ENCODE data around the gene TEKTIP1. TPM values are rescaled to one million over a fixed set of nuclear protein-coding genes. Genes with fewer than 3 reads are reported as not detected.

TEKTIP1 gene
- total RNA-seq, 1 donor from 2014 or later: not detected

- no peak for TF ChIP-seq CTCF (conservative IDR thresholded peaks at IDR 0.05; ENCODE audit: low read depth, low read length)
- H3K4me3 ChIP-seq (ENCODE audit: low read depth, low read length): no peak overlapping the region
- no peak for DNase-seq (ENCODE audit: low read depth)
These were observed 18.5 kb upstream of the TEKTIP1 start for GRCh38 chr19:3520166-3521103.

- H3K4me3 ChIP-seq (ENCODE audit: low read depth, low read length): no peak overlapping the region
- TF ChIP-seq CTCF (conservative IDR thresholded peaks at IDR 0.05; ENCODE audit: low read depth, low read length): no peak
- DNase-seq (ENCODE audit: low read depth): no peak
These were observed 17.9 kb upstream of the TEKTIP1 start for GRCh38 chr19:3521104-3521445.

DNA sequence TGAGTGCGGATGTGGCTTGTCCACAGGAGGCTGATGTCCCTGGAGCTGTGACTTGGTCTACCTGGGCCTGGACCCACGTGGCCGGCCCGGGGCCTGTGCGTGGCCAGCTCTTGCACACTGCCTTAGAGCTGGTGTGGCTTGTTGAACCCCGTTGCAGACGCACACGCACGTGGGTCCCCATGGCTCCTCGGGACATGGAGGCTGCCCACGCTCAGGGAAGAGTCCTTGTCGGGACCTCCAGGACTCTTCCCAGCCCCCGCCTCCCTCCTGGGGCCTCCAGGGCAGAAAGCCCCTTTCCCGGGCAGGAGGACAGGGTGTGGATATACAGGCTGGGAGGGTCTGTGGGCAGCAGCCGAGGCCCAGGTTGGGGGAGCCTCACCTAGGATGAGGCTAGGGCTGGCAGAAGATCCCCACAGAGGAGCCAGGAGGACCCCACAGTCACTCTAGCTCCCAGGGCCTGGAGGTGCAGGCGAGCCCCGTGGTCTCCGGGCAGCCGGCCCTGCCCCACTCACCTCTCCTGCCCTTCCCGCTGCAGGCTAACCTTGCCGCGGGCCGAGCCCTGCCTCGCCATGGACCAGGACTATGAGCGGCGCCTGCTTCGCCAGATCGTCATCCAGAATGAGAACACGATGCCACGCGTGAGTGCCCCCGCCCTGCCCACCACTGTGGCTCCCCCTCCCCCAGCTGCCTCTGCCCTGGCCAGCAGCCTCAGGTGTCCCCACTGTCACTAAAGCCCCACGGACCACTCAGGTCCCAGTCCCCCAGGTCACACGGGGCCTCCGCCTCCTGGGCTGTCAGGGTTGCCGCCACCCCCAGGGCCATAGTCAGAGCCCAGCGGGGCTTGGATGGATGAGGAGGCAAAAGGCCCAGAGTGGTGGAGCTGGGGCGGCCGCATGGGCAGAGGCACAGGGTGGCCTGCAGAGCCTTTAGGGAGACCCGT lies 16.3 kb upstream of the TEKTIP1 start:
- TF ChIP-seq CTCF (conservative IDR thresholded peaks at IDR 0.05; ENCODE audit: low read depth, low read length): no peak
- DNase-seq (ENCODE audit: low read depth): no peak
- no peak overlapping the region for H3K4me3 ChIP-seq (ENCODE audit: low read depth, low read length)

DNA sequence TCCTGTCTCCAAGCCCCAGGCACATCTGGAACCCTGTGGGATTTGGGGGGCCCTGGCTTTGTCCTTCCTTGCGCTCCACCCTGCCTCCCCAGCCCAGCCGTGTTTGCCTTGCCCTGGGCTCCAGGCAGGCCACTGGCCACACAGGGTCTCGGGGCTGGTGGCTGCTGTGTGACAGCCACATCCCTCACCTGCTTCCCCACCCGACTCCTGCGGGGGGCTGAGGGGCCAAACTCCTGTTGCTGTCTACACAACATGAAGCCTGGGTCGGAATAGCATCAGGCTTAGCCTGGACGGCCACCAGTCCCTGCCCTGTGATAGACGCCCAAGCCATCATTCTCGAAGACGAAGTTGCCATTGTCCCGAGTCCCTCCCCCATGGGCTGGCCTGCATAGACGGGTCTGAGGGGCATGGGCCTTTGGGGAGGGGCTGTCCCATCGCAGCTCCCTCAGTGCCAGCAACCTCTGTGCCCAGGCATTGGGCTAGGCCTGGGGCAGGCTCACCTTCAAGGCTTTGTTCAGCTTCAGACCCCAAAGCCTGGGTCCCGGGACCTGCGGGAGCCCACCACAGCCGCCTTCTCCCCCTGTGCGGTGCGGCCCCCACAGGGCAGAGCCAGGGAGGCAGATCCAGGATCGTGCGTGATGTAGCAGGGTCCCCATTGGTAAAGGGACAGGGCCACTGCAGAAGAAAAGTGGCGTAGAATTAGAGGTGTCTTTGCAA lies 15.5 kb upstream of the TEKTIP1 start:
- no peak overlapping the region for H3K4me3 ChIP-seq (ENCODE audit: low read depth, low read length)
- DNase-seq (ENCODE audit: low read depth): no peak
- no peak for TF ChIP-seq CTCF (conservative IDR thresholded peaks at IDR 0.05; ENCODE audit: low read depth, low read length)

DNA sequence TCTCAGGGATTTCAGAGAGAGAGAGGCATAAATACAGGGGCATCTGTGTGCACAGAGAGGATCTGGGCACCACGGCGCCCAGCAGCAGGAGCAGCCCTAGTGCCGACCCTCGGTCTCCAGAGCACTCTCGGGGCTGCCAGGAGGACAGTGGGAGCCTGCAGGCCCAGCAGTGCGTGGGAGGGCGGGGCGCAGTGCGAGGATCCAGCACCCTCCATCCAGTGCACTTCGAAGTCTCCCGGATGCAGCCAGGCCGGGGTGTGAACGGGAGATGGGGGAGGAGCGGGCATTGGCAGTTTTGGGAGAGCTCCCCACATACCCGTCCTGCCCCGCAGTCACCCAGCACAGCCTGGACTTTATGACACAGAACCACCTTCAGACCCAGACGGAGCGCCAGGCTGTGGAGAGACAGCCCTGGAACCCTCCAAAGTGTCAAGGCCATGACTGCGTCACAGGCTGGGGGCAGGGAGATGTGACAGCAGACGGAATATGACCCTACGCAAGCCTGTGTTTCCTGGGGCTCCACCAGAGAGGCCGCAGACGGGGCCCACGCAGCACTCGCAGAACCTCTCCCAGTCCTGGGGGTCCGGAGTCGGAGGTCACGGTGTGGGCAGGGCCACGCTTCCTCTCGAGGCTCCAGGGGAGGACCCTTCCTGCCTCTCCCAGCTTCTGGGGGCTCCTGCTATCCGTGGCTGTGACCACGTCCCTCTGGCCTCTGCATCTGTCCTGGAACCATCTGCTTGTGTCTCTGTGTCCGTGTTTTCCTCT lies 14.7 kb upstream of the TEKTIP1 start:
- DNase-seq (ENCODE audit: low read depth): no peak
- no peak for TF ChIP-seq CTCF (conservative IDR thresholded peaks at IDR 0.05; ENCODE audit: low read depth, low read length)
- no peak overlapping the region for H3K4me3 ChIP-seq (ENCODE audit: low read depth, low read length)

DNA sequence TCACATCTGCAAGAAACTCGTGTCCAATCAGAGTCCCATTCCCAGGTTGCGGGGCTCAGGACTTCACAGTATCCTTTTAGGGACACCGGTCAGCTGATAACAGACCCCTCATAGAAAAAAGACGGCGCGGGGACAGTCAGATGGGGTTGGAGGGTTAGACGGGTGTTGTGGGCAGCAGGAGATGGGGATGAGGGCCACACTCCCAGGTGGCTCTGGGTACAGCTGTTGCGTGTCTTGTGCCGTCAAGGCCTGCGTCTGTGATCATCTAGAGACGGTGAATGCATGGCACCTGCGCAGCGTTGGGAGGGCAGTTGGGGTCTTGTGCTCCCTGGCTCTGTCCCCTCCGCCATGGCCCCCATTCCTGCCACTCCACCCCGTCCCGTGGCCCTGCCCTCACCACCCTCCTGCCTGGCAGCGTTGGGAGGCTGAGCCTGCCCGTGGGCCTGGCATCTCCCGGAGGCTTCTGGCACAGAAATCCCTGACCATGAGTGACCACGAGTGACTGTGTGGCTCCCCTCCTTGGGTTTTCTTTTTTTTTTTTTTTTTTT lies 14.0 kb upstream of the TEKTIP1 start:
- no peak overlapping the region for H3K4me3 ChIP-seq (ENCODE audit: low read depth, low read length)
- no peak for DNase-seq (ENCODE audit: low read depth)
- no peak for TF ChIP-seq CTCF (conservative IDR thresholded peaks at IDR 0.05; ENCODE audit: low read depth, low read length)

Data from epithelial cell of proximal tubule (primary cell).